Progenitor cell of endocrine pancreas (in vitro differentiated cells): ENCODE measurements around the gene HRG. TPM values are rescaled to one million over a fixed set of nuclear protein-coding genes. Genes with fewer than 3 reads are reported as not detected.

Source experiments
- DNase-seq: peaks from one replicate; pipeline ENCODE4 v3.0.0; 2021; ENCODE audit warnings: low spot score; ENCODE audit not compliant: unreplicated experiment
- H3K27ac Mint-ChIP-seq: 2 replicates; pipeline ENCODE4 v1.8.0; 2021; ENCODE audit warnings: mild to moderate bottlenecking, moderate library complexity, mixed read lengths
- H3K27me3 Mint-ChIP-seq: 2 replicates; pipeline ENCODE4 v1.8.0; 2021; ENCODE audit warnings: mixed read lengths
- H3K36me3 Mint-ChIP-seq: 2 replicates; pipeline ENCODE4 v1.8.0; 2022; ENCODE audit warnings: mixed read lengths; ENCODE audit not compliant: insufficient read depth
- H3K4me1 Mint-ChIP-seq: 2 replicates; pipeline ENCODE4 v1.8.0; 2021; ENCODE audit warnings: low read depth, mixed read lengths
- H3K4me3 Mint-ChIP-seq: 2 replicates; pipeline ENCODE4 v1.8.0; 2021; ENCODE audit warnings: low read depth, mild to moderate bottlenecking, moderate library complexity, mixed read lengths
- H3K9me3 Mint-ChIP-seq: 2 replicates; pipeline ENCODE4 v1.8.0; 2021; ENCODE audit warnings: low read depth, mixed read lengths
- CTCF ChIP-seq: fragments of 200-600 bp; sonication (generic); IDR thresholded peaks from one replicate; pipeline ENCODE4 v1.5.0; 2021; ENCODE audit warnings: antibody characterized with exemption, mild to moderate bottlenecking; ENCODE audit not compliant: unreplicated experiment
- total RNA-seq: library from RNA; stranded (reverse); gene quantifications from 2 replicates; pipeline ENCODE4 v1.2.1, GENCODE V29; 2021

The HRG gene
- total RNA-seq, 1 donor from 2014 or later: not detected

GRCh38 chr3:186625600-186626042 is 40.2 kb upstream of the HRG start:
- TF ChIP-seq CTCF: no peak
- Mint-ChIP-seq H3K36me3 (no peaks in the 10 kb centered on the region), H3K27me3 (peaks cover 20% of the 10 kb centered on the region), H3K27ac (no peak overlapping the region), H3K4me3 (no peak overlapping the region), H3K9me3 (no peaks in the 10 kb centered on the region), H3K4me1 (peaks cover 3% of the 10 kb centered on the region)
- DNase-seq: no peak

GRCh38 chr3:186626254-186626847 is 39.5 kb upstream of the HRG start:
- no peaks in the 10 kb centered on the region for H3K9me3 Mint-ChIP-seq
- peaks cover 3% of the 10 kb centered on the region for H3K4me1 Mint-ChIP-seq
- H3K36me3 Mint-ChIP-seq: no peaks in the 10 kb centered on the region
- no peak for DNase-seq
- no peak overlapping the region for H3K27ac Mint-ChIP-seq
- no peak for TF ChIP-seq CTCF
- H3K4me3 Mint-ChIP-seq: no peak overlapping the region
- peaks cover 22% of the 10 kb centered on the region for H3K27me3 Mint-ChIP-seq

GRCh38 chr3:186627852-186628414 is 37.9 kb upstream of the HRG start:
- Mint-ChIP-seq H3K36me3 (no peaks in the 10 kb centered on the region), H3K9me3 (no peaks in the 10 kb centered on the region), H3K4me1 (peaks cover 3% of the 10 kb centered on the region), H3K4me3 (no peak overlapping the region), H3K27ac (no peak overlapping the region), H3K27me3 (peaks cover 19% of the 10 kb centered on the region)
- no peak for DNase-seq
- no peak for TF ChIP-seq CTCF

GRCh38 chr3:186628756-186629155 is 37.1 kb upstream of the HRG start:
- H3K27me3 Mint-ChIP-seq: peaks cover 15% of the 10 kb centered on the region

More at GRCh38 chr3:186628756-186629155, 37.1 kb upstream of the HRG start:
- Mint-ChIP-seq H3K36me3 (no peaks in the 10 kb centered on the region), H3K27ac (no peak overlapping the region), H3K4me3 (no peak overlapping the region), H3K4me1 (peaks cover 7% of the 10 kb centered on the region), H3K9me3 (no peaks in the 10 kb centered on the region)
- TF ChIP-seq CTCF: no peak
- no peak for DNase-seq
